Mesothelial cell of epicardium (in vitro differentiated cells): ENCODE measurements around the gene CHRM1. TPM values are rescaled to one million over a fixed set of nuclear protein-coding genes. Genes with fewer than 3 reads are reported as not detected.
"Not testable (repeated sequence)": the region's sequence is repeated elsewhere in the genome, so short reads cannot be mapped to it uniquely, and the experiment has no call there.

Experiments
- DNase-seq, 2 experiments: peaks; one replicate each; pipeline ENCODE4 v3.0.0; 2021; ENCODE audit warnings: low spot score in 2 of 2; ENCODE audit not compliant: unreplicated experiment in 2 of 2
- H3K27ac Mint-ChIP-seq: 2 replicates; pipeline ENCODE4 v1.8.0; 2021; ENCODE audit warnings: mixed read lengths
- H3K27me3 Mint-ChIP-seq: 2 replicates; pipeline ENCODE4 v1.8.0; 2021; ENCODE audit warnings: low read depth, mixed read lengths
- H3K36me3 Mint-ChIP-seq: 2 replicates; pipeline ENCODE4 v1.8.0; 2021; ENCODE audit warnings: mixed read lengths
- H3K4me1 Mint-ChIP-seq: 2 replicates; pipeline ENCODE4 v1.8.0; 2021; ENCODE audit warnings: mixed read lengths
- H3K4me3 Mint-ChIP-seq: 2 replicates; pipeline ENCODE4 v1.8.0; 2021; ENCODE audit warnings: mild to moderate bottlenecking, moderate library complexity, mixed read lengths
- H3K9me3 Mint-ChIP-seq: 2 replicates; pipeline ENCODE4 v1.8.0; 2021; ENCODE audit warnings: mixed read lengths
- CTCF ChIP-seq: fragments of 200-600 bp; sonication (generic); IDR thresholded peaks from one replicate; pipeline ENCODE4 v1.5.0; 2021; ENCODE audit warnings: antibody characterized with exemption; ENCODE audit not compliant: unreplicated experiment
- total RNA-seq: library from RNA; stranded (reverse); gene quantifications from 3 replicates; pipeline ENCODE4 v1.2.1, GENCODE V29; 2021

CHRM1 gene
- total RNA-seq, 1 donor from 2014 or later, result 0.09 TPM

GRCh38 chr11:62958547-62959421 lies 37.6 kb upstream of the CHRM1 start:
- Mint-ChIP-seq H3K36me3 (no peaks in the 10 kb centered on the region), H3K4me3 (no peak overlapping the region), H3K4me1 (peaks cover 21% of the 10 kb centered on the region), H3K27me3 (no peaks in the 10 kb centered on the region), H3K9me3 (no peaks in the 10 kb centered on the region), H3K27ac (peak overlapping the region; percentile 84)
- TF ChIP-seq CTCF, result no peak
- no peak for DNase-seq

GRCh38 chr11:62957147-62957546 lies 36.0 kb upstream of the CHRM1 start:
- no peak for TF ChIP-seq CTCF
- peaks cover 18% of the 10 kb centered on the region for H3K4me1 Mint-ChIP-seq
- H3K9me3 Mint-ChIP-seq, result no peaks in the 10 kb centered on the region
- H3K36me3 Mint-ChIP-seq, result no peaks in the 10 kb centered on the region
- no peak overlapping the region for H3K4me3 Mint-ChIP-seq
- DNase-seq, result no peak
- H3K27ac Mint-ChIP-seq, result no peak overlapping the region
- no peaks in the 10 kb centered on the region for H3K27me3 Mint-ChIP-seq

GRCh38 chr11:62954478-62954877 lies 33.3 kb upstream of the CHRM1 start:
- H3K27ac Mint-ChIP-seq, result no peak overlapping the region
- no peaks in the 10 kb centered on the region for H3K9me3 Mint-ChIP-seq
- no peak for DNase-seq
- no peaks in the 10 kb centered on the region for H3K36me3 Mint-ChIP-seq
- H3K4me1 Mint-ChIP-seq, result peaks cover 18% of the 10 kb centered on the region
- no peak overlapping the region for H3K4me3 Mint-ChIP-seq
- no peaks in the 10 kb centered on the region for H3K27me3 Mint-ChIP-seq
- no peak for TF ChIP-seq CTCF

GRCh38 chr11:62953811-62954210 lies 32.6 kb upstream of the CHRM1 start:
- H3K27me3 Mint-ChIP-seq, result no peaks in the 10 kb centered on the region
- H3K4me1 Mint-ChIP-seq, result peaks cover 11% of the 10 kb centered on the region
- no peaks in the 10 kb centered on the region for H3K36me3 Mint-ChIP-seq
- no peak overlapping the region for H3K4me3 Mint-ChIP-seq
- no peak overlapping the region for H3K27ac Mint-ChIP-seq
- no peaks in the 10 kb centered on the region for H3K9me3 Mint-ChIP-seq
- no peak for TF ChIP-seq CTCF
- no peak for DNase-seq

- Mint-ChIP-seq H3K36me3 (peaks cover 4% of the 10 kb centered on the region), H3K4me3 (no peak overlapping the region), H3K9me3 (peaks cover 4% of the 10 kb centered on the region), H3K27me3 (no peaks in the 10 kb centered on the region), H3K27ac (no peak overlapping the region), H3K4me1 (peaks cover 6% of the 10 kb centered on the region)
- DNase-seq, result no peak
- TF ChIP-seq CTCF, result no peak
Observed at GRCh38 chr11:62948765-62949320, 27.7 kb upstream of the CHRM1 start.

- H3K4me1 Mint-ChIP-seq, H3K9me3 Mint-ChIP-seq, H3K4me3 Mint-ChIP-seq, H3K36me3 Mint-ChIP-seq, H3K27me3 Mint-ChIP-seq, H3K27ac Mint-ChIP-seq: not testable (repeated sequence)
- DNase-seq, result peak in 1 of 2 experiments; percentile 5
Observed at GRCh38 chr11:62945538-62945937, 24.4 kb upstream of the CHRM1 start.

GRCh38 chr11:62937528-62937927 lies 16.4 kb upstream of the CHRM1 start:
- not testable (repeated sequence) for H3K36me3 Mint-ChIP-seq, DNase-seq, H3K4me1 Mint-ChIP-seq, H3K27ac Mint-ChIP-seq, H3K9me3 Mint-ChIP-seq, H3K4me3 Mint-ChIP-seq, H3K27me3 Mint-ChIP-seq
